Hematopoietic multipotent progenitor cell (in vitro differentiated cells): ENCODE measurements around the gene CFDP1. TPM values are rescaled to one million over a fixed set of nuclear protein-coding genes. Genes with fewer than 3 reads are reported as not detected.

Experiments
- DNase-seq, 3 donors: peaks; one replicate each; pipeline ENCODE4 v3.0.0-alpha.2; 2011 to 2015; ENCODE audit warnings: low read depth in 2 of 3, low spot score in 2 of 3
- total RNA-seq: library from RNA; depleted of rRNA; stranded (reverse); fragments of >200 nt; gene quantifications from one replicate; pipeline ENCODE4 v1.2.3, GENCODE V29; 2012

The CFDP1 gene
- total RNA-seq, 1 donor, result 10.8 TPM

DNA sequence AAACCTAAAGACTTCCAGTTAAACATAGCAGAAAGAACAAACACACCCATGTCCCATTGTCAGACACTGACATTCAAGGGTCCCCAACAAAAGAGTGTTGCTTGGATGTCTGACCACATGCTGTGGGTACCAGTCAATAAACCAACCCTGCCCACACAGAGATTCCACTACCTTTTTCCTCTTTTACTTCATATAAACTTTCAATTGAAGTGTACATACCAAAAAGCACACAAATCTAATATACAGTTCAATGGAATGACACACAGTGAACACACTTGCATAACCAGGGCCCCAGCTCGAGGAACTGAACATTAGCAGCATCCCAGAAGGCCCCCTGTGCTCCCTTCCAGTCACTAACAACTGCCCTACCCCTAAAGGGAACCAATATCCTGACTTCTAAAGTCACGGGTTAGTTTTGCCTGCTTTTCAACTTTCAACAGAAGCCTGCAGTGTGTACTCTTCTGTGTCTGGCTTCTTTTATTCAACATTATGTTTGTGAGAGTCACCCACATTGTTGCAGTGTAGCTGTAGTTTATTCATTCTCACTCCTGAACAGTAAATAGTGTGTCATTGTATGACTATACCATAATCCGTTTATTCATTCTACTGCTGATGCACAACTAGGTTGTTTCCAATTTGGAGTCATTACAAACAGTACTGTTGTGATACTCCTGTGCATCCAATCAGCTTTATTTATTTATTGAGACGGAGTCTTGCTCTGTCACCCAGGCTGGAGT, 18.0 kb downstream of the CFDP1 start:
- DNase-seq, result no peak

DNA sequence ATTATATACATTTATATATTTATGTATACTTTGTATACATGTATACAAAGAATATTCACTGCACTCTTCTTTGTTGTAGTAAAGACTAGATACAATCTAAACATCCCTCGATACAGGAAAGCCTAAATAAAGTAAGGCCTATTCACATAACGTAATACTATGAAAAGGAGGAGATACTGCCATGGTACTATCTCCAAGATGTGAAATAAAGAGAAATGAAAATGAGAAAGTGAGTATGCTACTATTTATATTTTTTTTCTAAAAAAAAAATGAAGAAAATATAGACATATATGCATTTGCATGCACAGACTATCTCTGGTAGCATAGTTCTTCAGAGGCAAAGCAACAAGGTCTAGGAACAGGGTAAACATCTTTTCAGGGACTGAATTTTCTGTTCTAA, 19.4 kb downstream of the CFDP1 start:
- no peak for DNase-seq

DNA sequence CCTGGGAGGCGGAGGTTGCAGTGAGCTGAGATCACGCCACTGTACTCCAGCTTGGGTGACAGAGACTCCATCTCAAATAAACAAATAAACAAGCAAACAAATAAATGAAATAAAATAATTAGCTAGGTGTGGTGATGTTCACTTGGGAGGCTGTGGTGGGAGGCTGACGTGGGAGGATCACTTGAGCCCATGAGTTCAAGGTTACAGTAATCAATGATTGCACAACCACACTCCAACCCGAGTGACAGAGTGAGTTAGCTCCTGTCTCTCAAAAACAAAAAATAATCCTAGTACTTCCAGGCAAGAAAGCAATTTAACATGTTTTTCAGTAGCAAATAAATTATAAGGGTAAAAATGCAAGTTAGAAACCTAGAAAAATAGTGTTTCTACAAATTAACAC, 26.4 kb downstream of the CFDP1 start:
- no peak for DNase-seq

DNA sequence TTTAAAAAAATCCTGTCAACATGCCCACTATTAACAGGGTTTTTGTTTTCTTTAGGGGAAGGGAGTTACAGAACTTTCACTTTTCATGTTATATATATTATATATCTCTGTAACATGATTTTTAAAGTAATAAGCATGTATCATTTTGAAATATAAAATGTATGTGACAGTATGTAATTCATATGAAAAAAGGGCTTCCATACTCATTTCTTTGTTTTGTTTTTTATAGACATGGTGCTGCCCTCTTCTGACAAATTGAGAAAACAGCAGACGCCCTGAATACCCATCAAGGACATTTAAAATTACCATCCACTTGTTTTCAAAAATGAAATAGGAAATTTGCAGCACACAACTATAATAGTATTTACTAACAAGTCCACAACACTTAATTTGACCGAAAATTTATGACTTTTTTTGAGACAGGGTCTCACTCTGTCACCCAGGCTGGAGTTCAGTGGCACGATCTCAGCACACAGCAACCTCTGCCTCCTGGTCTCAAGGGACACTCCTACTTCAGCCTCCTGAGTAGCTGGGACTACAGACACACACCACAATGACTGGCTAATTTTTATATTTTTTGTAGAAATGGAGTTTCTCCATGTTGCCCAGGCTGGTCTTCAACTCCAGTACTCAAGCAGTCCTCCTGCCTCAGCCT, 30.4 kb downstream of the CFDP1 start:
- peak in 1 of 3 donors; percentile 69 for DNase-seq

DNA sequence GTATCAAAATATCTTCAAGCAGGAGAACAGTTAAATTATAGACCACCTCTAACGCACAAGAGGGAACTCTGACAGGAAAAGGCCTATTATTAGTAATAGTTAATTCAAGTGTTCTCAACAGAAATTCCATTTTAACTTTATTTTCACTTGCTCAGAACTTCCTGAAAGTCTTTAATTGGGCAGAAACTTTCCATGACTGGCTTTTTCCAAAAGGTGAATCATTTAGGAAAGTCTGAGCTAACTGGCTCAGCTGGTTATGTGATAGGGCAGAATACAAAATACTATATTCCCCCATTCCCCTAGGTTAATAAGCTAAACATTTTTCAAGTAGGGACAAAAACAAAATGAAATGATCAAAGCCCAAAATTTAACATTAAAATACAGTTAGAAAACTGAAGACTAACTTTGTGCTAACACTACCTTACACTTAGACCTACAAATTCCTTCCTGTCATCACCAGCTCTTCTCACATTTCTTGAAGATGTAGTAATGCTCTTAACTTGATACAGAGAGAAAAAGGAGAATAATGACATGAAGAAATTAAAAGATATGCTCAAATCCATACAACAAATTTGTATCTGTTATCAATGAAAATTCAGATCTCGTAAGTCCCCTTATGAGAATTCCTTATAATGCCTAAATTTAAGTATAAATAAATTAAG, 31.0 kb downstream of the CFDP1 start:
- DNase-seq, result peak in 1 of 3 donors; percentile 22

DNA sequence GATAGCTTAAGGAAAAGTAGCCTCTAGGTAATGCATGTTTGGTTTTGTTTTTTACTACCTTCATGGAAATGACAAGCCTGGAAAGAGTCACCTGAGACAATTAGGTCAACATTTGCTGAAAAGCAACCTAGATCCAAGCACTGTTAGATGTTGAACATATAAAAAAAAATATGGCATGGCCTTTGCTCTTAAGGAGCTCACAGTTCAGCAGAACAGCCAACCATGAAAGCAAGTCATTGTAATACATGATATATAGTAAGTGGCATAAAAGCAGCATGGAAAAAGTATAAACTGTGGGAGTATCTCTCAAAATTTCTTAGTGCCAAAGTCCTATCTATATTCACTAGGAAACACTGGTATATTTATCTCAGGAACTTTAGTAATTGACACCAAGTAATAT, 31.6 kb downstream of the CFDP1 start:
- DNase-seq, result no peak

DNA sequence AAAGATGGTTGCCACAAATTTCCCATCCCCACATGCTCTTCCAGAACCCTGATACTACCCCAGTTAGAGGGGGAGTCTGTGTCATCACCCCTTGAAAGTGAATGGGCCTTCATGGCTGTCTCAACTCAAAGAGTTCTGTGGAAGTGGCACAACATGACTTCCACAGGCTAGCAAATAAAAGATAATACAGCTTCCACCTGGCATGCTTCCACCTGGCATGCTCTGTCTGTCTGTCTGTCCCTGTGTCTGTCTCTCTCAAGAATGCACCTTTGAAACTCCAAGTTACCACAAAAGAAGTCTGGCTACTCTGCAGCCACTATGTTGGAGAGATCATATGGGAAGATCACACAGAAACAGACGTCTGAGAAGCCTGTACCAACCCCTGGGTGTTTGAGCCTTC, 35.0 kb downstream of the CFDP1 start:
- no peak for DNase-seq

DNA sequence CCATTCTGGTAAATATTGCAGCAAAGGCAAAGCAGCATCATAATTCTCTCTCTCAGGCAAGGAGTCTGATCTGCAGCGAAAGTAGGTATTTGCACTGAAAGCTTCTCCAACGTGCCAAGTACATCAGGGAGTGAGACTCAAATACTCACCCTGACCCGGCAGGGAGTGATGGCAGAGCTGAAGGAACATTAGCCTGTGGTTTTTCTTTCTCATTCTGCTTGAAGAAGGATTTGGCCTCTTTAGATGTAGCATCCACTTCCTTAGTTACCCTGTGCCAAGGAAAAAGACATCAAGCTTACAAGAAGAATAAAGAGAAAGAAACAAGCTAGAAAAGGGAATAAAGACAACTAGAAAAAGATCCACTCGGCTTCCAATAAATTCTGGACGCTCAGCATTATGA, 38.4 kb downstream of the CFDP1 start:
- DNase-seq, result no peak

DNA sequence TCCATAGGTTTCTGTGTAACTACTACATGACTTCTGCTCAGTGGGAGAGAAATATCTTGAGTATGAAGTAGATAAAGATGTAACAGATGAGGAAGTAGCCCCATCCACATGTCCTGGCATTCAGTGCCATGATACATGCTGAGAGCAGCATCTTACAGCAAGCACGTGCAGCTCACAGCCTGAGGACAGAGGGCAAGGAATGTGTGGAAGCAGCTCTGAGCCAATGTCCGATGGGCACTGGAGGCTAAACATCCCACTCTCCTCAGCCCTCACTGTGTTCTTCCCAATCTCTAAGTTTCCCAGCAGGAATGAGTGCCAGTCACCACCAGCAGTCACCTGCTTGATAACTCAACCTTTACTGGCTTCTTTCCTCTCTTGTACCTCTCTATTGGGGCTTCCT, 40.4 kb downstream of the CFDP1 start:
- no peak for DNase-seq

DNA sequence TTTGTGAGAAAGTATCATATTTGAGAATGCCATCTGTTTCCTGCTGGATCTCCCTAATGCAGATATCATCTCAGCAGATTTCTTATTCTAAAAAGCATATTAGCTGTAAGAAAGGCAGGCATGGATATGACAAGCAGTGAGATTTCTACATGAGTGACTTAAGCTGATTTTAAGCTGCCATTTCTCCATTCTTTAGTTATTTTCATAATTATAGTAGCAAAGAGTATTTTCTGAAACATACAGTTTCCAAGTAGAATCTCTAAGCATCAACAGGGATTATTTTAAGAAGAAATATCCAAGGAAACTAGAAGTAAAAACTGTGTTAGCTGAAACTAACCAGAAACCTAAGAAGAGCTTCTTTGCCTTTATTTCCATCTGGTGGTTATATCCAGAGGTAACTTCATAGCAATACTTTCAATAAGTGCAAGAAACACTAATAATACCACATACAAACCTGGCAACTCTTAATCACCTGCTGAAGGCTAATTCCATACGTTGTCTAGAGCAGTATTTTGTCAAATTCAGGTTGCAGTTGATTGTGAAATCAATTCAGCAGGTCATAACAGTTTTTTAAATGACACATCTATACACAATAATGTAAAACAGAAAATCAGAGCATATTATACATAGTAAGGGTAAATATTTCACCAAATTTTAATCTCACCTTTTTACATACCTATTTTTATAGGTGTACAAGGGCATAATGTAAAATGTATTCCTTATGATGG, 42.2 kb downstream of the CFDP1 start:
- DNase-seq, result no peak

DNA sequence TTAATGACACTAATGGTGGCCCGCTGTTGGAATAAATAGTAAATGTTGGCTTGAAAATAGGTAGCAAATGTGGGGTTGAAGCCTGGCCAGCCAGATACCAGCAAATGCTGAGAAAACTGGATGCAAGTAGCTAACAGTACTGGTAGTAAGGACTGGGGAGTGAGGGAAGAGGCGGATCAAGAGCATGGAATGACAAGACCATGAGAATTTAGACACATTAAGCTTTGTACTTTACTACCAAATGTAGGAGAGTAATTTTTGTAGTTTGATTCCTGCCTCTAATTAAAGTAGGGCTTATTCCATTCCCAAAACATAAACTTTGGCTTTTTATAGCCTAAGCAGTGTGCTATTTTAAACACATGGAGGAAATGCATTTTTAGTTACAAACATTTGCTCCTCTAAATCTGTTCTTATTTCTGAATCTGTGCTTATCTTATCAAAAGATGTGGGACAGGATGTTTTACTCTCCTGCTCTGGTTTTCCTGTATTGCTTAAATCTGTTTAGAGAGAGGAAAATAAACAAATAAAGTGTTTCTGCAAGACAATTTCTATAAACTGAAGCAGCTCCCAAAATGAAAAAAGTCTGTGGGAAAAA, 44.1 kb downstream of the CFDP1 start:
- DNase-seq, result no peak

DNA sequence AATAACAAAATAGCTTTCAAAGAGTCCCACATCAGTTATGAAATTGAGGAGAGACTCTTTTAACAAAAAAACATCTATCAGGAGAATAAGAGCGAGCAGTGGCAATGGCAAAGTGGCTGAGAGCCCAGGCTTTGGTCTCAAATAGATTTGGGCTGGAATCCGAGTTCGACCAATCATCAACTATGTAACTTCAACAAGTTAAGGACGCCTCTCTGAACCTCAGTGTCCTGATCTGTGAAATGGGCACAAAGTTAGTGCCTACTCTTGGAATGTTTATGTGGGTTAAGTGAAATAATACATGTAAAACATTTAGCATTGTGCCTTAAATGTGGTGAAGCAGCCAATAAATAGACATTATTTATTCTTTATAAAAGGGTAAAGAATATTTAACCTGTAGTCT, 45.4 kb downstream of the CFDP1 start:
- DNase-seq, result no peak

DNA sequence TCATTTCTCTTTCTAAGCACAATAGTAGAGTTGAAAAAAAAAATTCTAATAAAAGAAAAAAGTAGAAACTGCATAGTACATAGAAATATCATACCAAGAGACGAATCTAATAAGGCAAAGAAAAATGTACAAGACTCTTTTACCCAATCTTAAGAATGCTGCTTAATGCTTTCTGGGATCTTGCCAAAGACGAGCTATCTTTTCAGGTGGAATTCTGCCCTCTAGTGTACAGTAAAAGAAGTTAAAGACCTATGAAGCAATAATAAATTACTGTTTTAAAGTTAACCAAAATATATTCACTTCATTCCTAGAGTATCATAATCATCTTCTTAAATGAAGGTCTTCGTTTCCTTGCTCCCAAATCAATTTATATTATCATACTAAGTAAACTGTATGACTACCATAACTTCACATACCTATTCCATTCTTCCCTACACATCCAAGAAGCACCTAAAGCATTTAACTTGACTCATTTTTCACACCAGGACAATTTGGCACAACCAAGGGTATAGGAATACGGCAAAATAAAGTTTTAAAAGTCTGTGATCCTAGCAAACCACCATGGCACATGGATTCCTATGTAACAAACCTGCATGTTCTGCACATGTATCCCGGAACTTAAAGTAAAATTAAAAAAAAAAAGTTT, 47.7 kb downstream of the CFDP1 start:
- DNase-seq, result peak in 2 of 3 donors; percentile 79 to 94

DNA sequence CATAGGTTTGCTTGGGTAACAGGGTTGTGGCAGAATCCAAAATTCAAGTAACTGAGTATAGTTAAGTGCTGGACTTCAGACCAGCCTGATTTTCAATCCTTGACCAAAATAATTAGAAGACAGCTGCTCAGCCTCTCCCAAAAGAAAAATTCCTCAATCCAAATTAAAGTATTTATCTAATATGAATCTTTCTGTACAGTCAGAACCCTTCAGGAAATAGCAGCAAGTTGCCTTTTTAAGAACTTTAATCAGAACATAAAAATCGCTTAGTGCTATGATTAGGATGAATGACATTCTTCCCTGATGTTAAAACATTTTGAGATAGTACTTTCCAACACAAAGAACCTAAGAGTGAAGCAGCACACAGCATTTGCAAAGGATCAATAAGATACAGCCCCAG, 50.2 kb downstream of the CFDP1 start:
- no peak for DNase-seq

DNA sequence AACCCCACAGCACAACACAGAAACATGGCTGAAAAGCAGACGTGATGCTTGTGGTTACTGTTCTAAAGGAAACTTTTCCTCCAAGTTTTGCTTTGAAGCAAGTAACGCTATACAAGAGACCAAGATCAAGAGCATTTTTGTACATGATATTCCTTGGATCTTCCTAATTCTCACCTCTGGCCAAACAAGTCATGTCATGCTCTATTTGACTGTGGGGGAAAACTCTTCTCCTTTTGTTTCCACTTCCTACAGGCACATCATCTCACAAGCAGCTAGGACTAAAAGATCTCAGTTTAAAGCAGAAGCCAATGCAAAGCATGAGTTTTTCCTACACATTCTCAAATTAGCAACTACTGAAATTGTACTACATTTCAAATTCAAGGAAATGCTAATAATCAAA, 50.7 kb downstream of the CFDP1 start:
- DNase-seq, result no peak

DNA sequence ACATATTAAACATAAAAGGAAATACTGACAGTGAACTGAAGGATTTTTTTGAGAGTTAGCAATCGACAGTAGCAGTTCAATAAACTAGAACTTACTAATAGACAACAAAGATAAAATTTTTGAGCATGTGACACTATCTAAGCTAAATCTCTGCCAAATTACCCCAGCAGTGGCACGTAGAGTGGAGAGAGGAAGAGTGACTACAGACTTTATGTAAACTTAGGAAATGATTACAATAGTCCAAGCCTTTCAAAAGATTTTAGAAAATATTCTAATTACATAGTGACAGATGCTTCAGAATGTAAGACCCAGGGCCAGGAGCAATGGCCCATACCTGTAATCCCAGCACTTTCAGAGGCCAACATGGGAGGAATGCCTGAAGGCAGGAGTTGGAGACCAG, 52.4 kb downstream of the CFDP1 start:
- no peak for DNase-seq

DNA sequence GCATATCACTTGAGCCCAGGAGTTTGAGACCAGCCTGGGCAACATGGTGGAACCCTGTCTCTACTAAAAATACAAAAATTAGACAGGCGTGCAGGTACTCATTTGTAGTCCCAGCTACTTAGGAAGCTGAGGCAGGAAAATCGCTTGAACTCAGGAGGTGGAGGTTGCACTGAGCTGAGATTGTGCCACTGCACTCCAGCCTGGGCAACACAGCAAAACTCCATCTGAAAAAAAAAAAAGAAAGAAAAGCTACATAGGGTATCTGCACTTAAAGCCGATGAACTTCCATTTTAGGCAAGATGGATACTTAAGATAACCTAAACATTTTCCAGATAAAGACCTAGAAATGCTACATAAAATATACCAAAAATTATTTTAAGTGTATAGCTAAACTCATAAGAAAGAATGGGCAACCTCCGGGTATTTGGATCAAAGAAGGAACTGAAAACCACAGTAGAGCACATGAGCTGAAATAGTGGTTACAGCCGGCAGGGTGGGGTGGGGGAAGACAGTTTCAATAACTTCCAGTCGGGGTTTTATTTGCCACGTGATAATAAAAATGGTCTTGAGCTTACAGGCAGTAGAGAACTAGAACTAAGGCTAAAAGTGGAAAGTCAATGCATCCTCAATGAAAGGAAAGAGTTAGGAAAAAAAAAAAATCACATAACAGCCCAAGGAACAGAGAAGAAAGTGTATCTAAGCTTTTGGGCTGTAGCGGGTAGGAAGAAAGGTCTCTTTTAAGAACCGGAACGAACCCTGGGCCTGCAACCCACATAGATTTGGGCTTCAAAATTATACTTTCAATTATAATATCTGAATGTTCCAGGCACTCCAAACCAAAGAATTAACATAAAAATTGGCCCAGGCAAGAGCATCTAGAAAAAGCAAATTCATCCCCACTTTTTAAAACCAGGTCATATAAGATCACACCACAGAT, 53.1 kb downstream of the CFDP1 start:
- peak in 2 of 3 donors; percentile 74 to 85 for DNase-seq

DNA sequence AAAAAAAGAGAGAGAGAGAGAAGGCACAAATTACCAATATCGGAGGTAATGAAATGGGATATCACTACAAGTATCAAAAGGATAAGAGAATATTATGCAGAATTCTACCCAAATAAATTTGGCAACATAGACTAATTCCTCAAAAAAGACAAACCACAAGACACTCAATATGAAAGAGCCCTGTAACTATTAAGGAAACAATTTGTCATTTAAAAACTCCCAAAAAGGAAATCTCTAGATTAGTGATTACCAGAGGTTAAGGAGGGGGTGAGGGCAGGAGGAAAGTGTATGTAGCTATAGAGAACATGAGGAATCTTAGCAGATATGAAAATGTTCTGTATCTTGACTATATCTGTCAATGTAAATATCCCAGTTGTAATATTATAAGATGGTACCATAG, 54.0 kb downstream of the CFDP1 start:
- no peak for DNase-seq

DNA sequence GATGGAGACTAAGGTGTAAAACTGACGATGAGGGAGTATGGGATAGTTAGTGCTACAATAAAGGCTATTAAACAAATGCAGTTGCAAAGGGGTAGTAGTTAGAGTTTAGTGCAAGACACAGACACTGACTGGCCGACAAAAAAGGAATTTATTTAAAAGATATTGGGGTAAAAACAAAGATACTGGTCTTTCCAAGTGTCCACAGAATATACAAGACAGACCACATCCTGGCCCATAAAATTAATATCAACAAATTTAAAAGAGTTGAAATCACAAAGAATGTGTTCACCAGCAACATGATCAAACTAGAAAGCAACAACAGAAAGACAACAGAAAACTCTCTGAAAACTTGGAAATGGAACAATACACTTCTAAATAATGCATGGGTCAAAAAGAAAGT, 54.7 kb downstream of the CFDP1 start:
- DNase-seq, result no peak
